HL-60 (cell line): ENCODE data around the gene SP140L.
A peak's percentile ranks its signal among the peaks of the same experiment; 100 is the strongest.
"Not testable (repeated sequence)": the region's sequence is repeated elsewhere in the genome, so short reads cannot be mapped to it uniquely, and the experiment has no call there.

Experiments used
- DNase-seq, 2 experiments: peaks; one replicate each; pipeline ENCODE4 v3.0.0-alpha.2; 2010 to 2020; ENCODE audit warnings: low read depth in 1 of 2, low spot score in 1 of 2
- H3K27ac ChIP-seq: fragments of 250-450 bp; sonication (Bioruptor Pico); replicated peaks from 2 replicates; pipeline ENCODE4 v1.5.1; 2020; ENCODE audit warnings: mild to moderate bottlenecking, moderate library complexity
- H3K27me3 ChIP-seq: fragments of 250-450 bp; sonication (Bioruptor Pico); 2 replicates; pipeline ENCODE4 v1.5.1; 2021; ENCODE audit warnings: mild to moderate bottlenecking, moderate library complexity; ENCODE audit not compliant: insufficient read depth, poor library complexity, severe bottlenecking
- H3K4me3 ChIP-seq: replicated peaks from 2 replicates; pipeline ENCODE4 v1.5.1; 2011; ENCODE audit warnings: mild to moderate bottlenecking, control low read depth, low read length; ENCODE audit not compliant: insufficient read depth
- CTCF ChIP-seq: IDR thresholded peaks from one replicate; pipeline ENCODE4 v1.5.1; 2011; ENCODE audit warnings: low read length, control low read depth, inconsistent platforms; ENCODE audit not compliant: insufficient read depth
- GABPA ChIP-seq: IDR thresholded peaks from 2 replicates; pipeline ENCODE4 v1.6.1; 2012; ENCODE audit warnings: low read depth
- POLR2AphosphoS5 ChIP-seq: IDR thresholded peaks from 2 replicates; pipeline ENCODE4 v1.6.1; 2012; ENCODE audit warnings: low read depth
- REST ChIP-seq: IDR thresholded peaks from 2 replicates; pipeline ENCODE4 v1.6.1; 2012; ENCODE audit warnings: low read depth; ENCODE audit not compliant: insufficient replicate concordance
- SPI1 ChIP-seq: IDR thresholded peaks from 2 replicates; pipeline ENCODE4 v1.6.1; 2012; ENCODE audit warnings: low read depth, mild to moderate bottlenecking, borderline replicate concordance

Gene SP140L

GRCh38 chr2:230439121-230439520 is 112.1 kb downstream of the SP140L start:
- H3K4me3 ChIP-seq, H3K27me3 ChIP-seq, H3K27ac ChIP-seq, DNase-seq: not testable (repeated sequence)

- peak in 1 of 2 experiments; percentile 31 for DNase-seq
- Histone ChIP-seq H3K27ac (peak overlapping the region; percentile 23), H3K27me3 (no peaks in the 10 kb centered on the region), H3K4me3 (no peak overlapping the region)
- TF ChIP-seq GABPA: no peak
- TF ChIP-seq CTCF: no peak
- TF ChIP-seq REST: no peak
- TF ChIP-seq SPI1: peak; percentile 98
These were observed 112.6 kb downstream of the SP140L start for GRCh38 chr2:230439590-230439989.

- Histone ChIP-seq H3K27me3 (no peaks in the 10 kb centered on the region), H3K27ac (no peak overlapping the region; the same call in 1 of the 2 replicates), H3K4me3 (no peak overlapping the region)
- no peak for DNase-seq
- no peak for TF ChIP-seq POLR2AphosphoS5
- no peak for TF ChIP-seq REST
- no peak for TF ChIP-seq CTCF
- TF ChIP-seq SPI1: no peak
- no peak for TF ChIP-seq GABPA
These were observed 114.4 kb downstream of the SP140L start for GRCh38 chr2:230441227-230441897.

- DNase-seq: no peak
- H3K27ac ChIP-seq: no peak overlapping the region
- TF ChIP-seq GABPA (no peak), SPI1 (no peak), REST (no peak)
- H3K4me3 ChIP-seq: no peak overlapping the region
- no peaks in the 10 kb centered on the region for H3K27me3 ChIP-seq
These were observed 116.5 kb downstream of the SP140L start for GRCh38 chr2:230443541-230443940.
